Osteoblast (primary cell): ENCODE measurements around the gene PCDHA13. TPM values are rescaled to one million over a fixed set of nuclear protein-coding genes. Genes with fewer than 3 reads are reported as not detected.
"Not testable (repeated sequence)": the region's sequence is repeated elsewhere in the genome, so short reads cannot be mapped to it uniquely, and the experiment has no call there.

ENCODE experiments used
- DNase-seq: peaks from one replicate; pipeline ENCODE4 v3.0.0; 2011; ENCODE audit warnings: low spot score, mixed read lengths; ENCODE audit not compliant: insufficient read length; ENCODE audit errors: missing footprints
- H2AFZ ChIP-seq: 2 replicates; pipeline ENCODE4 v1.6.0; 2011; ENCODE audit warnings: mild to moderate bottlenecking, low read length
- H3K27ac ChIP-seq: 2 replicates; pipeline ENCODE4 v1.5.1; 2011; ENCODE audit warnings: mild to moderate bottlenecking, low read depth, low read length, moderate library complexity
- H3K27me3 ChIP-seq: 2 replicates; pipeline ENCODE4 v1.6.0; 2012; ENCODE audit warnings: mild to moderate bottlenecking, control low read depth, inconsistent platforms, low read length, moderate library complexity; ENCODE audit not compliant: insufficient read depth
- H3K36me3 ChIP-seq: 2 replicates; pipeline ENCODE4 v1.5.1; 2011; ENCODE audit warnings: mild to moderate bottlenecking, low read length, control low read depth, moderate library complexity; ENCODE audit not compliant: insufficient read depth
- H3K4me1 ChIP-seq: 2 replicates; pipeline ENCODE4 v1.5.1; 2011; ENCODE audit warnings: mild to moderate bottlenecking, low read length, control low read depth, moderate library complexity; ENCODE audit not compliant: insufficient read depth
- H3K4me2 ChIP-seq: 2 replicates; pipeline ENCODE4 v1.6.0; 2011; ENCODE audit warnings: mild to moderate bottlenecking, low read length; ENCODE audit not compliant: insufficient read depth
- H3K4me3 ChIP-seq: fragments of 200-600 bp; sonication (generic); 3 replicates; pipeline ENCODE4 v1.5.1; 2012; ENCODE audit warnings: mild to moderate bottlenecking, low read length, inconsistent platforms; ENCODE audit not compliant: insufficient read depth
- H3K79me2 ChIP-seq: 2 replicates; pipeline ENCODE4 v1.6.0; 2012; ENCODE audit warnings: mild to moderate bottlenecking, low read length, control low read depth, inconsistent platforms; ENCODE audit not compliant: insufficient read depth
- H3K9me3 ChIP-seq: 2 replicates; pipeline ENCODE4 v1.5.1; 2011; ENCODE audit warnings: low read depth, low read length, control low read depth
- H4K20me1 ChIP-seq: 2 replicates; pipeline ENCODE4 v1.6.0; 2012; ENCODE audit warnings: mild to moderate bottlenecking, low read length, control low read depth; ENCODE audit not compliant: insufficient read depth
- CTCF ChIP-seq: IDR thresholded peaks from 2 replicates; pipeline ENCODE4 v1.5.1; 2011; ENCODE audit warnings: mild to moderate bottlenecking, low read depth, low read length, moderate library complexity; ENCODE audit errors: extremely low read depth
- total RNA-seq: library from RNA; depleted of rRNA; stranded (reverse); fragments of >200 nt; gene quantifications from 2 replicates; pipeline ENCODE4 v1.2.3, GENCODE V29; 2012

PCDHA13 gene
- total RNA-seq, 1 donor: under 0.01 TPM

- Histone ChIP-seq H4K20me1 (no peaks in the 10 kb centered on the region), H3K27ac (no peak overlapping the region), H3K36me3 (no peaks in the 10 kb centered on the region), H3K4me2 (no peak overlapping the region), H3K79me2 (no peaks in the 10 kb centered on the region), H3K4me1 (no peaks in the 10 kb centered on the region), H3K9me3 (peaks cover 2% of the 10 kb centered on the region), H2AFZ (no peak overlapping the region), H3K4me3 (no peak overlapping the region), H3K27me3 (no peaks in the 10 kb centered on the region)
- no peak for TF ChIP-seq CTCF
- no peak for DNase-seq
These were observed 46.1 kb upstream of the PCDHA13 start for GRCh38 chr5:140835622-140836510.

GRCh38 chr5:140840978-140841962 lies 40.7 kb upstream of the PCDHA13 start, which contains the start of gene PCDHA8:
Gene PCDHA8, plus strand, starts transcription at chr5:140841187. Its CDS starts 135 bp downstream, at chr5:140841322.
- Histone ChIP-seq H3K27me3 (no peaks in the 10 kb centered on the region), H3K79me2 (no peaks in the 10 kb centered on the region), H3K9me3 (no peaks in the 10 kb centered on the region), H3K27ac (no peak within 1 kb of the TSS), H4K20me1 (no peaks in the 10 kb centered on the region), H3K4me2 (no peak within 1 kb of the TSS), H3K36me3 (no peaks in the 10 kb centered on the region), H3K4me1 (no peaks in the 10 kb centered on the region), H2AFZ (no peak within 1 kb of the TSS), H3K4me3 (no peak within 1 kb of the TSS)
- TF ChIP-seq CTCF: peak; percentile 21
- DNase-seq: no peak

- Histone ChIP-seq H3K27me3 (no peaks in the 10 kb centered on the region), H3K4me2 (no peak overlapping the region), H4K20me1 (no peaks in the 10 kb centered on the region), H2AFZ (no peak overlapping the region), H3K27ac (no peak overlapping the region), H3K4me1 (no peaks in the 10 kb centered on the region), H3K4me3 (no peak overlapping the region), H3K36me3 (no peaks in the 10 kb centered on the region), H3K79me2 (no peaks in the 10 kb centered on the region), H3K9me3 (no peaks in the 10 kb centered on the region)
- TF ChIP-seq CTCF: no peak
- no peak for DNase-seq
These were observed 38.9 kb upstream of the PCDHA13 start for GRCh38 chr5:140842798-140843733.

GRCh38 chr5:140848139-140849102 lies 33.5 kb upstream of the PCDHA13 start, which contains the start of gene PCDHA9:
Gene PCDHA9, plus strand, starts transcription at chr5:140848382. Its CDS starts 114 bp downstream, at chr5:140848496.
- H3K27ac ChIP-seq, H3K27me3 ChIP-seq, DNase-seq, H2AFZ ChIP-seq, H3K9me3 ChIP-seq, H3K4me1 ChIP-seq, H3K4me3 ChIP-seq, H3K79me2 ChIP-seq, H4K20me1 ChIP-seq, H3K36me3 ChIP-seq, H3K4me2 ChIP-seq: not testable (repeated sequence)
